ENCODE measurements around the gene AOPEP.

- TF ChIP-seq, protein P1, sequence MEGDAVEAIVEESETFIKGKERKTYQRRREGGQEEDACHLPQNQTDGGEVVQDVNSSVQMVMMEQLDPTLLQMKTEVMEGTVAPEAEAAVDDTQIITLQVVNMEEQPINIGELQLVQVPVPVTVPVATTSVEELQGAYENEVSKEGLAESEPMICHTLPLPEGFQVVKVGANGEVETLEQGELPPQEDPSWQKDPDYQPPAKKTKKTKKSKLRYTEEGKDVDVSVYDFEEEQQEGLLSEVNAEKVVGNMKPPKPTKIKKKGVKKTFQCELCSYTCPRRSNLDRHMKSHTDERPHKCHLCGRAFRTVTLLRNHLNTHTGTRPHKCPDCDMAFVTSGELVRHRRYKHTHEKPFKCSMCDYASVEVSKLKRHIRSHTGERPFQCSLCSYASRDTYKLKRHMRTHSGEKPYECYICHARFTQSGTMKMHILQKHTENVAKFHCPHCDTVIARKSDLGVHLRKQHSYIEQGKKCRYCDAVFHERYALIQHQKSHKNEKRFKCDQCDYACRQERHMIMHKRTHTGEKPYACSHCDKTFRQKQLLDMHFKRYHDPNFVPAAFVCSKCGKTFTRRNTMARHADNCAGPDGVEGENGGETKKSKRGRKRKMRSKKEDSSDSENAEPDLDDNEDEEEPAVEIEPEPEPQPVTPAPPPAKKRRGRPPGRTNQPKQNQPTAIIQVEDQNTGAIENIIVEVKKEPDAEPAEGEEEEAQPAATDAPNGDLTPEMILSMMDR (IDR thresholded peaks at IDR 0.05), result no peak
- TF ChIP-seq POLR2AphosphoS5 (IDR thresholded peaks at IDR 0.05; ENCODE audit: insufficient read depth in 1 of 2, low read depth in 1 of 2), result no peak
- TF ChIP-seq POLR2A (IDR thresholded peaks at IDR 0.05), result no peak
These were observed 43.8 kb downstream of the AOPEP start for GRCh38 chr9:94770334-94770733.
